ENCODE measurements around the gene KIFC3. TPM values are rescaled to one million over a fixed set of nuclear protein-coding genes. Genes with fewer than 3 reads are reported as not detected.
"Not testable (repeated sequence)": the region's sequence is repeated elsewhere in the genome, so short reads cannot be mapped to it uniquely, and the experiment has no call there.

Gene KIFC3
- total and polyA plus RNA-seq, 2 of the 8 experiments (the other 6 are each of a cell fraction or from before 2014, with no cell fraction given): 2.1 to 7.1 TPM

DNA sequence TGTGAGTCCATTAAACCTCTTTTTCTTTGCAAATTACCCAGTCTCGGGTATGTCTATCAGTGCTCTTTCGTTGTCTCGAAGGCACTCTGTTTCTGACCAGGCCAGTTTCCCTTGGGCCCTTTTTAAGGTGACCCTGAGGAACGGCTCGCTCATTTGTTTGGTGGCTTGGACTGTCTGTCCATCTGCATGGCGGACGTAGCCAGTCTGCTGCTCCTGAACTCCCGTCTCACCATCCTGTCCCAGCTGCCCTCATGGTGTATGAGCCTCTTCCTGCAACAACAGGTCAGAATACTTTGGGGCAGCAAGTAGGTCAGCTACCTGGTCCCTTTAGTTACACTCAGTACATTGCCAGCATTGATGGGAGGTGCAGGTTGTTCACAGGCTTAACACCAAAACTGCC lies 88.7 kb downstream of the KIFC3 start:
- Histone ChIP-seq H3K23ac (ENCODE audit: insufficient read length) (no peak overlapping the region), H3K4me2 (ENCODE audit: insufficient read depth in 1 of 2, low read depth in 2 of 2, low read length in 2 of 2) (no peak overlapping the region), H2BK15ac (ENCODE audit: low read length) (no peak overlapping the region), H3K27ac (ENCODE audit: low read depth, low read length) (no peak overlapping the region), H3K9ac (replicated peaks in 1 of 4; ENCODE audit: extremely low read depth in 1 of 4, low read depth in 3 of 4, low read length in 3 of 4) (no peak overlapping the region), H3K14ac (ENCODE audit: insufficient read length) (no peak overlapping the region), H2BK20ac (ENCODE audit: low read length) (no peak overlapping the region), H3K4me1 (replicated peaks in 1 of 4; ENCODE audit: control insufficient read depth in 3 of 4, insufficient read depth in 4 of 4, low read length in 3 of 4) (no peaks in the 10 kb centered on the region), H2BK12ac (ENCODE audit: low read depth, low read length) (no peak overlapping the region), H4K91ac (replicated peaks; ENCODE audit: insufficient read length, low read length) (no peak overlapping the region), H3K9me3 (ENCODE audit: insufficient read depth in 2 of 2, low read depth in 1 of 2, low read length in 1 of 2) (no peaks in the 10 kb centered on the region), H3K23me2 (ENCODE audit: low read depth, low read length) (no peaks in the 10 kb centered on the region), H2AFZ (ENCODE audit: low read length) (no peak overlapping the region), H4K8ac (ENCODE audit: extremely low read depth, insufficient read depth, low read length) (no peak overlapping the region), H3K79me2 (ENCODE audit: control insufficient read depth in 1 of 2, insufficient read depth in 2 of 2, low read length in 2 of 2) (no peaks in the 10 kb centered on the region), H4K20me1 (replicated peaks in 1 of 2; ENCODE audit: control insufficient read depth in 1 of 2, insufficient read depth in 2 of 2, low read length in 2 of 2) (no peaks in the 10 kb centered on the region), H2AK5ac (ENCODE audit: low read depth, low read length) (no peak overlapping the region), H4K5ac (ENCODE audit: insufficient read length, low read depth, low read length) (no peak overlapping the region), H2BK120ac (replicated peaks; ENCODE audit: low read depth, low read length) (no peak overlapping the region), H3K18ac (ENCODE audit: extremely low read depth, low read length) (no peak overlapping the region), H2BK5ac (ENCODE audit: low read depth, low read length) (no peak overlapping the region), H3K36me3 (ENCODE audit: control insufficient read depth in 2 of 4, insufficient read depth in 4 of 4, low read length in 3 of 4) (no peaks in the 10 kb centered on the region), H3K79me1 (ENCODE audit: low read depth, low read length) (no peaks in the 10 kb centered on the region), H3K27me3 (replicated peaks in 1 of 4; ENCODE audit: control insufficient read depth in 3 of 4, extremely low read depth in 1 of 4, insufficient read depth in 3 of 4, low read length in 3 of 4) (no peaks in the 10 kb centered on the region), H3K56ac (replicated peaks; ENCODE audit: insufficient read length, low read depth, low read length) (no peak overlapping the region), H3K4ac (replicated peaks; ENCODE audit: insufficient read length, low read depth, low read length) (no peak overlapping the region), H3K4me3 (ENCODE audit: extremely low read depth in 1 of 4, insufficient read depth in 2 of 4, low read depth in 3 of 4, low read length in 4 of 4) (no peak overlapping the region)
- POLR2A ChIA-PET (ENCODE audit: partially characterized antibody): interaction anchor here (0.7 to 2.3 kb wide), 2 partner anchors 9 to 19 kb away, joined by 3 to 6 read pairs; partner anchors contain the start of gene DRC7
- CTCF ChIA-PET (ENCODE audit: partially characterized antibody): interaction anchor here (1.2 to 4.2 kb wide), 4 partner anchors 10 to 65 kb away, joined by 5 to 15 read pairs (median 10); partner anchors contain the start of gene ADGRG3
- 88% methylated on average over 8 of the region's 8 CpGs; no CpG with 5 or more reads in 1 of the 2 experiments for WGBS, 2 experiments (ENCODE audit: extremely low coverage in 1 of 2, insufficient coverage in 1 of 2, insufficient read length in 1 of 2, insufficient replicate concordance in 2 of 2, low coverage in 1 of 2, low lambda C conversion rate in 2 of 2, missing lambda C conversion rate in 1 of 2)
- DNase-seq (ENCODE audit: low read depth in 1 of 2, low spot score in 2 of 2) (no peak), FAIRE-seq (no peak)
- no peak for TF ChIP-seq ASH2L (IDR thresholded peaks at IDR 0.05; ENCODE audit: low read length)

DNA sequence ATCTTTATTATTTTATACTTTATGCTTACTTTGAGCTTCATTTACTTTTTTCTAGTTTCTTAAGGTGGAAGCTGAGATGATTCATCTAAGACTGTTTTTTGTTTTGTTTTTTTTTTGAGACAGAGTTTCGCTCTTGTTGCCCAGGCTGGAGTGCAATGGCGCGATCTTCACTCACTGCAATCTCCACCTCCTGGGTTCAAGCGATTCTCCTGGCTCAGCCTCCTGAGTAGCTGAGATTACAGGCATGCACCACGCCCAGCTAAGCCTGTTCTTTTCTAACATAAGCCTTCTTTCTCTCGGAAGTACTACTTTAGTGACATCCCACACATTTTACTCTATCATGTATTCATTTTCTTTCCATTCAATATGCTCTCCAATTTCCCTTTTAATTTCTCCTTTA lies 89.7 kb downstream of the KIFC3 start:
- FAIRE-seq; H4K91ac ChIP-seq (replicated peaks; ENCODE audit: insufficient read length, low read length); H4K5ac ChIP-seq (ENCODE audit: insufficient read length, low read depth, low read length); H3K4me1 ChIP-seq (replicated peaks in 1 of 4; ENCODE audit: control insufficient read depth in 3 of 4, insufficient read depth in 4 of 4, low read length in 3 of 4); H3K23me2 ChIP-seq (ENCODE audit: low read depth, low read length); H3K36me3 ChIP-seq (ENCODE audit: control insufficient read depth in 2 of 4, insufficient read depth in 4 of 4, low read length in 3 of 4); H2AFZ ChIP-seq (ENCODE audit: low read length); H2BK12ac ChIP-seq (ENCODE audit: low read depth, low read length); H2BK120ac ChIP-seq (replicated peaks; ENCODE audit: low read depth, low read length); H3K4ac ChIP-seq (replicated peaks; ENCODE audit: insufficient read length, low read depth, low read length); H4K8ac ChIP-seq (ENCODE audit: extremely low read depth, insufficient read depth, low read length); H2BK15ac ChIP-seq (ENCODE audit: low read length); H3K14ac ChIP-seq (ENCODE audit: insufficient read length); H3K23ac ChIP-seq (ENCODE audit: insufficient read length); H2AK5ac ChIP-seq (ENCODE audit: low read depth, low read length); H3K4me2 ChIP-seq (ENCODE audit: insufficient read depth in 1 of 2, low read depth in 2 of 2, low read length in 2 of 2); H2BK5ac ChIP-seq (ENCODE audit: low read depth, low read length); DNase-seq (ENCODE audit: low read depth in 1 of 2, low spot score in 2 of 2); H3K27me3 ChIP-seq (replicated peaks in 1 of 4; ENCODE audit: control insufficient read depth in 3 of 4, extremely low read depth in 1 of 4, insufficient read depth in 3 of 4, low read length in 3 of 4); H2BK20ac ChIP-seq (ENCODE audit: low read length); H3K9me3 ChIP-seq (ENCODE audit: insufficient read depth in 2 of 2, low read depth in 1 of 2, low read length in 1 of 2); H4K20me1 ChIP-seq (replicated peaks in 1 of 2; ENCODE audit: control insufficient read depth in 1 of 2, insufficient read depth in 2 of 2, low read length in 2 of 2); POLR2A ChIA-PET (ENCODE audit: partially characterized antibody); H3K4me3 ChIP-seq (ENCODE audit: extremely low read depth in 1 of 4, insufficient read depth in 2 of 4, low read depth in 3 of 4, low read length in 4 of 4); H3K79me2 ChIP-seq (ENCODE audit: control insufficient read depth in 1 of 2, insufficient read depth in 2 of 2, low read length in 2 of 2); H3K56ac ChIP-seq (replicated peaks; ENCODE audit: insufficient read length, low read depth, low read length); H3K79me1 ChIP-seq (ENCODE audit: low read depth, low read length); H3K9ac ChIP-seq (replicated peaks in 1 of 4; ENCODE audit: extremely low read depth in 1 of 4, low read depth in 3 of 4, low read length in 3 of 4); H3K18ac ChIP-seq (ENCODE audit: extremely low read depth, low read length); H3K27ac ChIP-seq (ENCODE audit: low read depth, low read length): not testable (repeated sequence)
- WGBS, 2 experiments (ENCODE audit: extremely low coverage in 1 of 2, insufficient coverage in 1 of 2, insufficient read length in 1 of 2, insufficient replicate concordance in 2 of 2, low coverage in 1 of 2, low lambda C conversion rate in 2 of 2, missing lambda C conversion rate in 1 of 2): 93% methylated on average over 6 of the region's 6 CpGs; no CpG with 5 or more reads in 1 of the 2 experiments
- CTCF ChIA-PET (ENCODE audit: partially characterized antibody): interaction anchor here (1.2 to 4.2 kb wide), 4 partner anchors 9 to 44 kb away, joined by 3 to 15 read pairs (median 6); partner anchors contain the start of gene ADGRG3
